Stimulated activated naive CD4-positive, alpha-beta T cell (primary cell): Measurements from ENCODE around the gene DFFB.
"Not testable (repeated sequence)": the region's sequence is repeated elsewhere in the genome, so short reads cannot be mapped to it uniquely, and the experiment has no call there.

Source experiments
- DNase-seq, 6 experiments: peaks; one replicate each; lab custom pipeline; 2025; lab: John Stamatoyannopoulos, UW

DFFB gene

GRCh38 chr1:3910049-3910731, 52.9 kb downstream of the DFFB start:
- DNase-seq, result no peak

GRCh38 chr1:3910857-3911845, 53.9 kb downstream of the DFFB start:
- peak; percentile 59 to 80 (median 65) for DNase-seq

- no peak for DNase-seq
These were observed 54.9 kb downstream of the DFFB start for GRCh38 chr1:3911981-3912808.

GRCh38 chr1:3912809-3913685, 55.8 kb downstream of the DFFB start:
- no peak for DNase-seq

GRCh38 chr1:3914331-3914851, 57.1 kb downstream of the DFFB start:
- no peak for DNase-seq

- DNase-seq, result no peak
These were observed 57.6 kb downstream of the DFFB start for GRCh38 chr1:3914911-3915310.

GRCh38 chr1:3915551-3916121, 58.4 kb downstream of the DFFB start:
- DNase-seq, result no peak

- no peak for DNase-seq
These were observed 60.5 kb downstream of the DFFB start for GRCh38 chr1:3917761-3918160.

- not testable (repeated sequence) for DNase-seq
These were observed 61.1 kb downstream of the DFFB start for GRCh38 chr1:3918359-3918758.

- no peak for DNase-seq
These were observed 61.8 kb downstream of the DFFB start for GRCh38 chr1:3918966-3919611.

- DNase-seq, result no peak
These were observed 62.4 kb downstream of the DFFB start for GRCh38 chr1:3919706-3920105.

GRCh38 chr1:3921765-3922164, 64.5 kb downstream of the DFFB start:
- DNase-seq, result no peak

GRCh38 chr1:3922201-3922725, 65.0 kb downstream of the DFFB start:
- DNase-seq, result no peak

GRCh38 chr1:3922851-3923250, 65.6 kb downstream of the DFFB start:
- no peak for DNase-seq

- no peak for DNase-seq
These were observed 66.3 kb downstream of the DFFB start for GRCh38 chr1:3923378-3924185.

- no peak for DNase-seq
These were observed 67.0 kb downstream of the DFFB start for GRCh38 chr1:3924186-3924824.

- DNase-seq, result no peak
These were observed 67.5 kb downstream of the DFFB start for GRCh38 chr1:3924825-3925220.

- no peak for DNase-seq
These were observed 68.0 kb downstream of the DFFB start for GRCh38 chr1:3925256-3925655.
